HG03439 (cell line): Measurements from ENCODE around the gene F7.
"Not testable (repeated sequence)": the region's sequence is repeated elsewhere in the genome, so short reads cannot be mapped to it uniquely, and the experiment has no call there.

Source experiments
- ATAC-seq: cut with Tn5 transposase; IDR thresholded peaks from one replicate; pipeline ENCODE4 v1.9.1; 2021; ENCODE audit warnings: mild to moderate bottlenecking, moderate library complexity; ENCODE audit not compliant: unreplicated experiment

Gene F7

GRCh38 chr13:113150550-113151365, 45.2 kb downstream of the F7 start:
- ATAC-seq, result no peak

- no peak for ATAC-seq
Observed at GRCh38 chr13:113151745-113152690, 46.4 kb downstream of the F7 start.

- ATAC-seq, result no peak
Observed at GRCh38 chr13:113152691-113152983, 47.0 kb downstream of the F7 start.

GRCh38 chr13:113152984-113153809, 47.6 kb downstream of the F7 start:
- ATAC-seq, result peak; percentile 23

GRCh38 chr13:113153810-113154748, 48.5 kb downstream of the F7 start:
- ATAC-seq, result peak; percentile 49

GRCh38 chr13:113155201-113155600, 49.6 kb downstream of the F7 start:
- no peak for ATAC-seq

- ATAC-seq, result no peak
Observed at GRCh38 chr13:113155982-113156655, 50.5 kb downstream of the F7 start.

GRCh38 chr13:113157206-113157928, 51.8 kb downstream of the F7 start:
- no peak for ATAC-seq

- no peak for ATAC-seq
Observed at GRCh38 chr13:113157929-113158747, 52.5 kb downstream of the F7 start, which contains the start of gene PROZ. PROZ (plus strand) TSS chr13:113158648; CDS start chr13:113158661, 13 bp downstream.

- no peak for ATAC-seq
Observed at GRCh38 chr13:113158946-113159345, 53.4 kb downstream of the F7 start.

- no peak for ATAC-seq
Observed at GRCh38 chr13:113159701-113160100, 54.1 kb downstream of the F7 start.

- ATAC-seq, result no peak
Observed at GRCh38 chr13:113160983-113161382, 55.4 kb downstream of the F7 start.

- ATAC-seq, result no peak
Observed at GRCh38 chr13:113161433-113161832, 55.8 kb downstream of the F7 start.

GRCh38 chr13:113161975-113162374, 56.4 kb downstream of the F7 start:
- not testable (repeated sequence) for ATAC-seq

- ATAC-seq, result no peak
Observed at GRCh38 chr13:113162783-113163685, 57.4 kb downstream of the F7 start.

- no peak for ATAC-seq
Observed at GRCh38 chr13:113164492-113164891, 58.9 kb downstream of the F7 start.

- no peak for ATAC-seq
Observed at GRCh38 chr13:113166266-113166665, 60.7 kb downstream of the F7 start.
